Measurements from ENCODE around the gene FBXL16. TPM values are rescaled to one million over a fixed set of nuclear protein-coding genes. Genes with fewer than 3 reads are reported as not detected.

The FBXL16 gene
- total RNA-seq, 1 donor from 2014 or later: not detected

DNA sequence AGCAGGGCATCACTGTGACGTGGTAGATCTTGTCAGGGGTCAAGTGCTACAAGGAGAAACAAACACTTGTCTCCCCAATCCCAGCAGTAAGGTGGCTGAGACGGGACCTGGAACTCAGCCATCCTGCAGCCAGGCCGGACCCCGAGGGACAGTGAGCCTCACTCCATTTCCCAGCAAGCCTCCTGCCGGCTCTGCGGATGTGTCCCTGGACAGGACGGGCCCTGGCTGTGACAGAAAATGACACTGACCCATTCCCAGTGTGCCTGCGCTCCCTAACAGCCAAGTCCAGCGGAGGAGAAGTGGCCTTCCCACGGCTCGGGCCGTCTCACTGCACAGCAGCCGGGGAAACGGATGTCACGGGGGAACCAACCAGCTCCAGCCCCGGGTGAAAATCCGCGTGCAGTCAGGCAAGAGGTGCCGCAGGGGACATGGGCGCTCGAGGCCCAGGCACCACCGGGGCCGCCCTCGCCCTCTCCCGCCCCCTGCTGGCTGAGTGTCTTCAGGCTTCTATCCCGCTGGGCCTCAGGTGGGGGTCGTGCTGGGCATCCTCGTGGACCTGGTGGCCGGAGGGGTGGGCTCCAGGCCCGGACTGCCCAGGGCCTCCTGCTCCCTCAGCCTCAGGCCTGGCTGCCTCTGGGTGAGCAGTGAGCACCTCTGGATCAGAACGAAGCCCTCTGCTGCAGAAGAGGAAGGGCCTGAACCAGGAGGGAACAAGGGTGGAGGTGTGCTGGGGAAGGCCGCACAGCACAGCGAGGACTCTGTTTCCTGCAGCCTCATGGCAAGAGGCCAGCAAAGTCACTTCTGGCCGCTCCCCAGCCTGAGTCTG is 28.0 kb upstream of the FBXL16 start:
- Histone ChIP-seq H3K27me3 (peaks cover under 1% of the 10 kb centered on the region), H3K27ac (no peak overlapping the region), H3K4me1 (peaks cover under 1 to 2% of the 10 kb centered on the region in 2 donors), H3K9me3 (no peaks in the 10 kb centered on the region), H3K4me3 (no peak overlapping the region), H3K36me3 (peaks cover 43 to 76% of the 10 kb centered on the region in 2 donors)
- no peak for DNase-seq (ENCODE audit: low spot score in 2 of 2)
- intact Hi-C loops (cut with DNase I): no loop called here
- TF ChIP-seq, protein P1, sequence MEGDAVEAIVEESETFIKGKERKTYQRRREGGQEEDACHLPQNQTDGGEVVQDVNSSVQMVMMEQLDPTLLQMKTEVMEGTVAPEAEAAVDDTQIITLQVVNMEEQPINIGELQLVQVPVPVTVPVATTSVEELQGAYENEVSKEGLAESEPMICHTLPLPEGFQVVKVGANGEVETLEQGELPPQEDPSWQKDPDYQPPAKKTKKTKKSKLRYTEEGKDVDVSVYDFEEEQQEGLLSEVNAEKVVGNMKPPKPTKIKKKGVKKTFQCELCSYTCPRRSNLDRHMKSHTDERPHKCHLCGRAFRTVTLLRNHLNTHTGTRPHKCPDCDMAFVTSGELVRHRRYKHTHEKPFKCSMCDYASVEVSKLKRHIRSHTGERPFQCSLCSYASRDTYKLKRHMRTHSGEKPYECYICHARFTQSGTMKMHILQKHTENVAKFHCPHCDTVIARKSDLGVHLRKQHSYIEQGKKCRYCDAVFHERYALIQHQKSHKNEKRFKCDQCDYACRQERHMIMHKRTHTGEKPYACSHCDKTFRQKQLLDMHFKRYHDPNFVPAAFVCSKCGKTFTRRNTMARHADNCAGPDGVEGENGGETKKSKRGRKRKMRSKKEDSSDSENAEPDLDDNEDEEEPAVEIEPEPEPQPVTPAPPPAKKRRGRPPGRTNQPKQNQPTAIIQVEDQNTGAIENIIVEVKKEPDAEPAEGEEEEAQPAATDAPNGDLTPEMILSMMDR (IDR thresholded peaks at IDR 0.05): peak in 1 of 3 experiments; percentile 13

DNA sequence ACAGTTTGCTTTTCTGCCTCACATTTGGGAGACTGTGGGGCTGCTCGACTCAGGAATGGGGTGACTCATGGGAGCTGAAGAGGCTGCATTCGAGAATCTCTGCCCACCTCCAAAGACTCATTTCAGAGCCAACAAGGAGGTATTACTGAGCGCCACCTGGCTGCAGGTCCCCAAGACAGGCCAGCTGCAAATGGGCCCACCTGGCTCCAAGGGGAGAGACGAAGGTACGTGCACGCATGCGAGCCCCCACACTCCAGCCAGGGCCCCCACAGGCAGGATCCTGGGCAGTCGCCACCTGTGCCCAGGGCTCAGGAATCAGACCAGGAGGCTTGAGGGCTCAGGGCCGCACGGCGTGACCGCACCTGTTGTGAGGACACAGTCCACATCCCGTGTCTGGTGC is 27.3 kb upstream of the FBXL16 start:
- DNase-seq (ENCODE audit: low spot score in 2 of 2): no peak
- Histone ChIP-seq H3K4me1 (peaks cover 7 to 8% of the 10 kb centered on the region in 2 donors), H3K27ac (no peak overlapping the region), H3K27me3 (peaks cover 4% of the 10 kb centered on the region), H3K36me3 (peaks cover 43 to 75% of the 10 kb centered on the region in 2 donors), H3K4me3 (no peak overlapping the region), H3K9me3 (no peaks in the 10 kb centered on the region)
- TF ChIP-seq, protein P1 (IDR thresholded peaks at IDR 0.05): no peak
- intact Hi-C loops (cut with DNase I): no loop called here

DNA sequence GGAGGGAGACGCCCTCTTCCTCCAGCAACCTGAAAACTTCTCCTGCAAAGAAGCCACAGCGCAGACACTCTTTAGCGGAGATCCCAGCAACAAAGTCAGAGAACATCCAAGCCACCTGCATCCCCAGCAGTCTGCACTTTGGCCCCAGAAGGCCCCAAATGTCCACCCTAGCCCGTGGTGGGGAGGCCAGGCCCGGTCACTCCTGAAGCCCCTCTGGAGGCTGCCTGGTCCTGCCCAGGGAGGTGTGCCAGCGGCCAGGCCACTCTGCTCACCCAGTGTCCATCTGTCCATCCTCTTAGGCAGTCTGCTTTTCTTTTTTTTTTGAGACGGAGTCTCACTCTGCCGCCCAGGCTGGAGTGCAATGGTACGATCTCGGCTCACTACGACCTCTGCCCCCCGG is 26.7 kb upstream of the FBXL16 start:
- Histone ChIP-seq H3K9me3 (no peaks in the 10 kb centered on the region), H3K36me3 (peaks cover 43 to 69% of the 10 kb centered on the region in 2 donors), H3K27me3 (peaks cover 10% of the 10 kb centered on the region), H3K27ac (no peak overlapping the region), H3K4me1 (peaks cover 13 to 14% of the 10 kb centered on the region in 2 donors), H3K4me3 (no peak overlapping the region)
- intact Hi-C loops (cut with DNase I): no loop called here
- TF ChIP-seq, protein P1 (IDR thresholded peaks at IDR 0.05): no peak
- DNase-seq (ENCODE audit: low spot score in 2 of 2): no peak

DNA sequence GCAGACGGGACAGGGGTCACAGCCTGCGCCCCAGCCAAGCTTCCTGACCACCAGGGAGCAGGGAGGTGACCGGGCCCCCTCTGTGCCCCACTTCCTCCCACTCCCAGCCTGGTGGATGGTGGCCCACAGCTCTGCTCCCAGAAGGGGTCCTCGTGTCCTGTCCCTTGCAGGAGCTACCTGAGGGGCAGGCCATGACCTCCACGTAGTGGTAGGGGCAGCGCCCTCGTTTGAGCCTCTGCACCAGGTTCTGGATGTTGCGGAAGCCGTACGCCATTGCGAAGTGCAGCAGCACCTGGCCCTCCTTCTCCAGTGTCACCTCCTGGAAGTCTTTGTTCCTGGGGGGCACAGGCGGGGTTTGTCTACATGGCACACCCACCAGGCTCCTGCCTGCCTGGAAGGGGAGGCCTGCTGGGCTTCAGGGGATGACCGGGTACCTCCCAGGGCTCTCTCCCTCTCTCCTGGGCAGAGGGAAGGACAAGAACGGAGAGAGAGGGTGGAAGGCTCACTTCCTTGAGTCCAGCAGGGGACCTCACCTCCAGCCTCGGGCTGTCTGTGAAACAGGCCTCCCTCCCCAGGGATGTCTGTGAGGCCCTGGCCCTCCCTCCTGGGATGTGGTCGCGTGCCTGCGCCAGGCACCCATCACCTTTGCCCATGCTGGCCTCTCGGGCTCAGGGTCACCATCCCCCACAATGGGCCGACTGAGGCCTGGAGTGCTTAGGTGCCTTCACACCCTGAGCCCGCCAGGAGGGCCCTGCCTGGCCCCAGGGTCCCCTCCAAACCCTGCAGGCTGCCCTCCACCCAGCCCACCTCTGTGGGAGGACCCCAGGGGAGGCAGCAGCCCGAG is 25.3 kb upstream of the FBXL16 start:
- Histone ChIP-seq H3K27ac (no peak overlapping the region), H3K36me3 (peaks cover 32 to 54% of the 10 kb centered on the region in 2 donors), H3K27me3 (peaks cover 13% of the 10 kb centered on the region), H3K9me3 (no peaks in the 10 kb centered on the region), H3K4me3 (no peak overlapping the region), H3K4me1 (peaks cover 19 to 22% of the 10 kb centered on the region in 2 donors)
- DNase-seq (ENCODE audit: low spot score in 2 of 2): no peak
- TF ChIP-seq, protein P1 (IDR thresholded peaks at IDR 0.05): no peak
- intact Hi-C loops (cut with DNase I): no loop called here

DNA sequence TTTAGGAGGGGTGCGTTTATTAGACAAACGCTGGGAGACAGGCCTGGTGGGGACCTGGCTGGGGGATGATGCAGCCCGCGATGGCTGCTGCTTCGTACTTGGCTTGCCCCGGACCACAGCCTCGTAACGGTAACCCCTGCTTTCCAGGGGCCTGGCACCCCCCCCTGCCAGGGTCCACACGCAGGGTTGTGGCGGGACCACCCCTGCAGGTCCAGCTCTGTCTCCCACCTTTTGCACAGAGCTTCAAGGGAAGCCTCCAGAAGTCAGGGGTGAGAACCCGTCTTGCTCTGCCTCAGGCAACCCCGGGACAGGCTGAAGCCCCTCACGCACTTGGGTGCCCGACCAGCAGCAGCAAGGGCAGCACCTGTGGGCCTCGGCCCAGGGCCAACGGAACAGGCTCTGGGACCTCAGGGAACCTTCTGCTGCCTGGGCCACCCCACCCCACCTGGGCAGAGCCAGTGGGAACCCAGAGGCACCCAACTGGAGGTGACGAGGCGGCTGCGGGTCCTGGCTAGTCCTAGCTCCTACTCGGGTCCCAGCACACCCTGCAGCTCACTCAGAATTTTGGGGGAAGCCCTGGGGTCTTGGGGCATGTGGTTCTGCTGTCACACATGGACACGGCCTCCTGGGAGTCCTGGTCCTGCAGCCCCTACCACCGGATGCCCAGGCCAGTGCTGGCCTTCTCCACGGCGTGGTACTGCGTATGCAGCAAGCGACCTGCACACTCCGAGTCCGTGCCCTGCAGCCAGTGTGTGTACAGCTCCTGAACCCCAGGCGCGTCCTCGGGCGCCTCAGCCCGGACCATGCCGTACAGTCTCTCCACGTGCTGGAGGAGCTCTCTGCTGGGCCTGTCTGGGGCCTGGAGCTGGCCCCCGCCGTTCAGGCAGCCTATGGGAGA is 24.4 kb upstream of the FBXL16 start:
- peaks cover 13% of the 10 kb centered on the region for H3K27me3 ChIP-seq
- peaks cover 19 to 22% of the 10 kb centered on the region in 2 donors for H3K4me1 ChIP-seq
- no peak for DNase-seq (ENCODE audit: low spot score in 2 of 2)
- H3K9me3 ChIP-seq: no peaks in the 10 kb centered on the region
- H3K27ac ChIP-seq: no peak overlapping the region
- H3K36me3 ChIP-seq: peaks cover 23 to 46% of the 10 kb centered on the region in 2 donors
- intact Hi-C loops (cut with DNase I): no loop called here
- H3K4me3 ChIP-seq: no peak overlapping the region
- TF ChIP-seq, protein P1 (IDR thresholded peaks at IDR 0.05): no peak

Data from ascending aorta (tissue), 2 donors.